HL-60 (cell line): ENCODE measurements around the gene PPP1CC.

ENCODE experiments used
- DNase-seq, 2 experiments: peaks; one replicate each; pipeline ENCODE4 v3.0.0-alpha.2; 2010 to 2020; ENCODE audit warnings: low read depth in 1 of 2, low spot score in 1 of 2
- H3K27ac ChIP-seq: fragments of 250-450 bp; sonication (Bioruptor Pico); replicated peaks from 2 replicates; pipeline ENCODE4 v1.5.1; 2020; ENCODE audit warnings: mild to moderate bottlenecking, moderate library complexity
- H3K27me3 ChIP-seq: fragments of 250-450 bp; sonication (Bioruptor Pico); 2 replicates; pipeline ENCODE4 v1.5.1; 2021; ENCODE audit warnings: mild to moderate bottlenecking, moderate library complexity; ENCODE audit not compliant: insufficient read depth, poor library complexity, severe bottlenecking
- H3K4me3 ChIP-seq: replicated peaks from 2 replicates; pipeline ENCODE4 v1.5.1; 2011; ENCODE audit warnings: mild to moderate bottlenecking, control low read depth, low read length; ENCODE audit not compliant: insufficient read depth
- CTCF ChIP-seq: IDR thresholded peaks from one replicate; pipeline ENCODE4 v1.5.1; 2011; ENCODE audit warnings: low read length, control low read depth, inconsistent platforms; ENCODE audit not compliant: insufficient read depth
- GABPA ChIP-seq: IDR thresholded peaks from 2 replicates; pipeline ENCODE4 v1.6.1; 2012; ENCODE audit warnings: low read depth
- POLR2AphosphoS5 ChIP-seq: IDR thresholded peaks from 2 replicates; pipeline ENCODE4 v1.6.1; 2012; ENCODE audit warnings: low read depth
- REST ChIP-seq: IDR thresholded peaks from 2 replicates; pipeline ENCODE4 v1.6.1; 2012; ENCODE audit warnings: low read depth; ENCODE audit not compliant: insufficient replicate concordance
- SPI1 ChIP-seq: IDR thresholded peaks from 2 replicates; pipeline ENCODE4 v1.6.1; 2012; ENCODE audit warnings: low read depth, mild to moderate bottlenecking, borderline replicate concordance

PPP1CC gene

GRCh38 chr12:110720516-110720915, 22.2 kb downstream of the PPP1CC start:
- no peak for TF ChIP-seq CTCF
- no peak for TF ChIP-seq REST
- no peak for TF ChIP-seq POLR2AphosphoS5
- no peak for TF ChIP-seq SPI1
- no peak for TF ChIP-seq GABPA
- no peak for DNase-seq
- H3K4me3 ChIP-seq, result no peak overlapping the region
- H3K27me3 ChIP-seq, result no peaks in the 10 kb centered on the region
- H3K27ac ChIP-seq, result no peak overlapping the region

- no peaks in the 10 kb centered on the region for H3K27me3 ChIP-seq
- no peak for TF ChIP-seq GABPA
- no peak; the same call in 1 of the 2 replicates for TF ChIP-seq POLR2AphosphoS5
- TF ChIP-seq REST, result no peak
- TF ChIP-seq CTCF, result no peak
- TF ChIP-seq SPI1, result no peak
- no peak overlapping the region for H3K4me3 ChIP-seq
- no peak for DNase-seq
- H3K27ac ChIP-seq, result no peak overlapping the region
Measured at GRCh38 chr12:110718222-110718908, 24.3 kb downstream of the PPP1CC start.

- no peak overlapping the region for H3K4me3 ChIP-seq
- DNase-seq, result no peak
- no peak overlapping the region for H3K27ac ChIP-seq
- H3K27me3 ChIP-seq, result no peaks in the 10 kb centered on the region
- TF ChIP-seq POLR2AphosphoS5, result no peak
Measured at GRCh38 chr12:110717037-110717436, 25.7 kb downstream of the PPP1CC start.

GRCh38 chr12:110708917-110709316, 33.8 kb downstream of the PPP1CC start:
- no peak overlapping the region for H3K4me3 ChIP-seq
- no peaks in the 10 kb centered on the region for H3K27me3 ChIP-seq
- no peak for DNase-seq
- H3K27ac ChIP-seq, result no peak overlapping the region
- TF ChIP-seq REST (no peak), SPI1 (no peak), POLR2AphosphoS5 (no peak), GABPA (no peak), CTCF (no peak)
